Measurements from ENCODE around the gene SUMO3.

DNA sequence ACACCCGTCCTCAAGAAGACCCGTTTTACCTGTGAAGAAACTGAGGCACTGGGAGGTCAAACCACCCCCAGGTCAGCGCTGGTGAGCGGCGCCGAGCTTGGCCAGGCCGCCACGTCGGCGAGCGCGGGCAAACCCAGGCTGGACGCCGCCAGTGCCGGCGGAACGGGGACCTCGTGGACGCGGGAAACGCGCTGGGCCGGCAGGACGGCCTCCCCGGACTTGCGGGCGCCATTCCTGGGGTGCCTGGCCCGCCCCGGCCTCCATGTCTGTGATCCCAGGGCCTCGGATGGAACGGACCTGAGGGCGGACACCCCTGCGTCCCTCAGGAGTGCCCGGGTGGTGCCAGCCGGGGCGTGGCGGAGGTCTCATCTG, 764 bp upstream of the SUMO3 start:
- TF ChIP-seq TCF7L2 (IDR thresholded peaks at IDR 0.05; ENCODE audit: low read depth, low read length), result no peak
- TF ChIP-seq, protein P1, sequence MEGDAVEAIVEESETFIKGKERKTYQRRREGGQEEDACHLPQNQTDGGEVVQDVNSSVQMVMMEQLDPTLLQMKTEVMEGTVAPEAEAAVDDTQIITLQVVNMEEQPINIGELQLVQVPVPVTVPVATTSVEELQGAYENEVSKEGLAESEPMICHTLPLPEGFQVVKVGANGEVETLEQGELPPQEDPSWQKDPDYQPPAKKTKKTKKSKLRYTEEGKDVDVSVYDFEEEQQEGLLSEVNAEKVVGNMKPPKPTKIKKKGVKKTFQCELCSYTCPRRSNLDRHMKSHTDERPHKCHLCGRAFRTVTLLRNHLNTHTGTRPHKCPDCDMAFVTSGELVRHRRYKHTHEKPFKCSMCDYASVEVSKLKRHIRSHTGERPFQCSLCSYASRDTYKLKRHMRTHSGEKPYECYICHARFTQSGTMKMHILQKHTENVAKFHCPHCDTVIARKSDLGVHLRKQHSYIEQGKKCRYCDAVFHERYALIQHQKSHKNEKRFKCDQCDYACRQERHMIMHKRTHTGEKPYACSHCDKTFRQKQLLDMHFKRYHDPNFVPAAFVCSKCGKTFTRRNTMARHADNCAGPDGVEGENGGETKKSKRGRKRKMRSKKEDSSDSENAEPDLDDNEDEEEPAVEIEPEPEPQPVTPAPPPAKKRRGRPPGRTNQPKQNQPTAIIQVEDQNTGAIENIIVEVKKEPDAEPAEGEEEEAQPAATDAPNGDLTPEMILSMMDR (IDR thresholded peaks at IDR 0.05), result no peak
- TF ChIP-seq POLR2AphosphoS5 (IDR thresholded peaks at IDR 0.05; ENCODE audit: low read depth, low read length), result no peak
- no peak for TF ChIP-seq SIN3A (IDR thresholded peaks at IDR 0.05; ENCODE audit: borderline replicate concordance, insufficient read depth, low read depth, low read length)
- TF ChIP-seq, protein P2, sequence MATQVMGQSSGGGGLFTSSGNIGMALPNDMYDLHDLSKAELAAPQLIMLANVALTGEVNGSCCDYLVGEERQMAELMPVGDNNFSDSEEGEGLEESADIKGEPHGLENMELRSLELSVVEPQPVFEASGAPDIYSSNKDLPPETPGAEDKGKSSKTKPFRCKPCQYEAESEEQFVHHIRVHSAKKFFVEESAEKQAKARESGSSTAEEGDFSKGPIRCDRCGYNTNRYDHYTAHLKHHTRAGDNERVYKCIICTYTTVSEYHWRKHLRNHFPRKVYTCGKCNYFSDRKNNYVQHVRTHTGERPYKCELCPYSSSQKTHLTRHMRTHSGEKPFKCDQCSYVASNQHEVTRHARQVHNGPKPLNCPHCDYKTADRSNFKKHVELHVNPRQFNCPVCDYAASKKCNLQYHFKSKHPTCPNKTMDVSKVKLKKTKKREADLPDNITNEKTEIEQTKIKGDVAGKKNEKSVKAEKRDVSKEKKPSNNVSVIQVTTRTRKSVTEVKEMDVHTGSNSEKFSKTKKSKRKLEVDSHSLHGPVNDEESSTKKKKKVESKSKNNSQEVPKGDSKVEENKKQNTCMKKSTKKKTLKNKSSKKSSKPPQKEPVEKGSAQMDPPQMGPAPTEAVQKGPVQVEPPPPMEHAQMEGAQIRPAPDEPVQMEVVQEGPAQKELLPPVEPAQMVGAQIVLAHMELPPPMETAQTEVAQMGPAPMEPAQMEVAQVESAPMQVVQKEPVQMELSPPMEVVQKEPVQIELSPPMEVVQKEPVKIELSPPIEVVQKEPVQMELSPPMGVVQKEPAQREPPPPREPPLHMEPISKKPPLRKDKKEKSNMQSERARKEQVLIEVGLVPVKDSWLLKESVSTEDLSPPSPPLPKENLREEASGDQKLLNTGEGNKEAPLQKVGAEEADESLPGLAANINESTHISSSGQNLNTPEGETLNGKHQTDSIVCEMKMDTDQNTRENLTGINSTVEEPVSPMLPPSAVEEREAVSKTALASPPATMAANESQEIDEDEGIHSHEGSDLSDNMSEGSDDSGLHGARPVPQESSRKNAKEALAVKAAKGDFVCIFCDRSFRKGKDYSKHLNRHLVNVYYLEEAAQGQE (IDR thresholded peaks at IDR 0.05; ENCODE audit: insufficient read depth in 1 of 2, low read depth in 2 of 2, low read length in 1 of 2), result no peak

Data from Panc1 (cell line).